ENCODE measurements around the gene COL9A2.

Gene COL9A2

DNA sequence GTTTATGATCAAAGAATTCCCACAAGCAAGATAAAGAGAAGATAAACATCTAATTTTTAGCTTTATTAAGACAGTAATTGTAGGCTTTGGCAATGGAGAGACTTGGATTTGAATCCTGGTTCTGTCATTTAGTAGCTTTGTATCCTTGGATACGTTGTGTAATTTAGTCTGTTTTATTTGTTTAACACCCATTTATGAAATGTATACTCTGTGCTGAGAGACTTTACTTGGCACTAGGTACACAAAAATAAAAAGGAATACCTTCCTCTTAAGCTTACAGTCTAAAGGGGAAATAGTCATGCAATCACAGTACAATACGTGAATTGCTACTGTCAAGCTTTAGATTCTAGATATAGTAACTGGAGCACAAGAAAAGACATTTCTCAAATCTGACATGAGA is 35.2 kb downstream of the COL9A2 start:
- no peak for DNase-seq (ENCODE audit: extremely low read depth, insufficient read length)
- Histone ChIP-seq H3K27me3 (replicated peaks; ENCODE audit: control insufficient read depth, insufficient read depth, low read length) (no peaks in the 10 kb centered on the region), H3K36me3 (ENCODE audit: control insufficient read depth, insufficient read depth, low read length) (peaks cover 9% of the 10 kb centered on the region), H3K4me3 (replicated peaks; ENCODE audit: low read depth, low read length) (no peak overlapping the region)
- TF ChIP-seq, protein P1, sequence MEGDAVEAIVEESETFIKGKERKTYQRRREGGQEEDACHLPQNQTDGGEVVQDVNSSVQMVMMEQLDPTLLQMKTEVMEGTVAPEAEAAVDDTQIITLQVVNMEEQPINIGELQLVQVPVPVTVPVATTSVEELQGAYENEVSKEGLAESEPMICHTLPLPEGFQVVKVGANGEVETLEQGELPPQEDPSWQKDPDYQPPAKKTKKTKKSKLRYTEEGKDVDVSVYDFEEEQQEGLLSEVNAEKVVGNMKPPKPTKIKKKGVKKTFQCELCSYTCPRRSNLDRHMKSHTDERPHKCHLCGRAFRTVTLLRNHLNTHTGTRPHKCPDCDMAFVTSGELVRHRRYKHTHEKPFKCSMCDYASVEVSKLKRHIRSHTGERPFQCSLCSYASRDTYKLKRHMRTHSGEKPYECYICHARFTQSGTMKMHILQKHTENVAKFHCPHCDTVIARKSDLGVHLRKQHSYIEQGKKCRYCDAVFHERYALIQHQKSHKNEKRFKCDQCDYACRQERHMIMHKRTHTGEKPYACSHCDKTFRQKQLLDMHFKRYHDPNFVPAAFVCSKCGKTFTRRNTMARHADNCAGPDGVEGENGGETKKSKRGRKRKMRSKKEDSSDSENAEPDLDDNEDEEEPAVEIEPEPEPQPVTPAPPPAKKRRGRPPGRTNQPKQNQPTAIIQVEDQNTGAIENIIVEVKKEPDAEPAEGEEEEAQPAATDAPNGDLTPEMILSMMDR (IDR thresholded peaks at IDR 0.05; ENCODE audit: insufficient read depth, low read length, poor library complexity, severe bottlenecking): no peak

DNA sequence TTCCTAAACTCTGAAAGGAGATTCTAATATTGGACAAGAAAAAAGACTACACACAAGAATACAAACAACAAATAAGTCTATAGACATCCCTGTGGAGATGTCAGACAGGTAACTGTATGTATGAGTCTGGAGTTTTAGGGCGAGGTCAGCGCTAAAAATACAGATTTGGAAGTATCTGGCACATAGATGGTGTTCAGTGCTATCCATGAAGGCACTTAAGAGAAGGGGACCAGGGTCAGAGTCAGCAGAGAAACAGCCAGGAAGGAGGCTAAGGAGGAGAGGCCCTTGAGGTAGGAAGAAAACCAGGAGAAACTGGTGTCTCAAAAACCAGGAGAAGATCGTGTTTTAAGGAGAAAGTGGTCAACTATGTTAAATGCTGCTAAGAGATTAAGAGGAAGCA is 41.0 kb downstream of the COL9A2 start:
- TF ChIP-seq, protein P1 (IDR thresholded peaks at IDR 0.05; ENCODE audit: insufficient read depth, low read length, poor library complexity, severe bottlenecking): no peak
- Histone ChIP-seq H3K27me3 (replicated peaks; ENCODE audit: control insufficient read depth, insufficient read depth, low read length) (no peaks in the 10 kb centered on the region), H3K4me3 (replicated peaks; ENCODE audit: low read depth, low read length) (no peak overlapping the region), H3K36me3 (ENCODE audit: control insufficient read depth, insufficient read depth, low read length) (peaks cover 16% of the 10 kb centered on the region)
- no peak for DNase-seq (ENCODE audit: extremely low read depth, insufficient read length)

- DNase-seq (ENCODE audit: extremely low read depth, insufficient read length): no peak
- H3K27me3 ChIP-seq (replicated peaks; ENCODE audit: control insufficient read depth, insufficient read depth, low read length): no peaks in the 10 kb centered on the region
- H3K4me3 ChIP-seq (replicated peaks; ENCODE audit: low read depth, low read length): no peak overlapping the region
- peaks cover 16% of the 10 kb centered on the region for H3K36me3 ChIP-seq (ENCODE audit: control insufficient read depth, insufficient read depth, low read length)
- TF ChIP-seq, protein P1 (IDR thresholded peaks at IDR 0.05; ENCODE audit: insufficient read depth, low read length, poor library complexity, severe bottlenecking): no peak
These were observed 42.8 kb downstream of the COL9A2 start for GRCh38 chr1:40274331-40274730.

- Histone ChIP-seq H3K4me3 (replicated peaks; ENCODE audit: low read depth, low read length) (no peak overlapping the region), H3K27me3 (replicated peaks; ENCODE audit: control insufficient read depth, insufficient read depth, low read length) (no peaks in the 10 kb centered on the region), H3K36me3 (ENCODE audit: control insufficient read depth, insufficient read depth, low read length) (peaks cover 16% of the 10 kb centered on the region)
- TF ChIP-seq, protein P1 (IDR thresholded peaks at IDR 0.05; ENCODE audit: insufficient read depth, low read length, poor library complexity, severe bottlenecking): no peak
- no peak for DNase-seq (ENCODE audit: extremely low read depth, insufficient read length)
These were observed 43.4 kb downstream of the COL9A2 start for GRCh38 chr1:40273547-40274166.

DNA sequence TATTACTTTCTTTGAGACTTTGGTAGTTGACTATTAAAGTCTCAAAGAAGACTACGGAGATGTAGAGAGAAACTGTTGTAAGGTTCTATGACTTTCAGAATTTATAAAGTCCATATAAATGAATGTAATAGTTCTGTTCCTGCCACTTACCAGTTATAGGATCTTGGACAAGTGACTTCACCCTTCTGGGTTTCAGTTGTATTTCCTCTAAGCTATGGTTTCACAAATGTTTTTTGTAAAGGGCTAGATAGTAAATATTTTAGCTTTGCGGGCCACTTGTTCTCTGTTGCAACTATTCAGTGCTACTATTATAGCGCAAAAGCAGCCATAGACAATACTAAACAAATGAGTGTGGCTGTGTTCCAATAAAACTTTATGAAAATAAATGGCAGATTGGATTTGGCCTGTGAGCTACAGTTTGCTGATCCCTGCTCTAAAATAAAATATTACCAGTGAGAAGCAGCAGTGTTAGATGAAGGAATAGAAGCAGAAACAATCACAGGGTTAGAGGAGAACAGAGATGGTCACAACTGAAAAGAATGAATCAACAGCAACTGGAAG is 44.4 kb downstream of the COL9A2 start:
- DNase-seq (ENCODE audit: extremely low read depth, insufficient read length): no peak
- Histone ChIP-seq H3K36me3 (ENCODE audit: control insufficient read depth, insufficient read depth, low read length) (peaks cover 16% of the 10 kb centered on the region), H3K27me3 (replicated peaks; ENCODE audit: control insufficient read depth, insufficient read depth, low read length) (no peaks in the 10 kb centered on the region), H3K4me3 (replicated peaks; ENCODE audit: low read depth, low read length) (no peak overlapping the region)
- TF ChIP-seq, protein P1 (IDR thresholded peaks at IDR 0.05; ENCODE audit: insufficient read depth, low read length, poor library complexity, severe bottlenecking): no peak
